Erythroblast (primary cell): Measurements from ENCODE around the gene MPPED2.

Source experiments
- DNase-seq, 2 experiments: peaks; one replicate each; lab custom pipeline; 2025; lab: John Stamatoyannopoulos, UW
- GATA1 ChIP-seq: IDR thresholded peaks from 2 replicates; pipeline ENCODE4 v1.6.1; 2011; ENCODE audit warnings: low read depth, mild to moderate bottlenecking, control low read depth, low read length, moderate library complexity
- POLR2A ChIP-seq: IDR thresholded peaks from 2 replicates; pipeline ENCODE4 v1.6.1; 2011; ENCODE audit warnings: mild to moderate bottlenecking, low read length

Gene MPPED2

GRCh38 chr11:30364837-30365482, 221.2 kb downstream of the MPPED2 start:
- no peak for DNase-seq
- TF ChIP-seq POLR2A (no peak), GATA1 (no peak)

GRCh38 chr11:30364139-30364836, 221.9 kb downstream of the MPPED2 start:
- no peak for DNase-seq
- TF ChIP-seq POLR2A (no peak), GATA1 (no peak)

- TF ChIP-seq POLR2A: no peak
- TF ChIP-seq GATA1: no peak
- DNase-seq: no peak
These were observed 225.4 kb downstream of the MPPED2 start for GRCh38 chr11:30360741-30361140.
